Measurements from ENCODE around the gene COA7.

GRCh38 chr1:52727114-52727586 lies 29.0 kb upstream of the COA7 start:
- no peak for TF ChIP-seq CTCF (IDR thresholded peaks at IDR 0.05)
- TF ChIP-seq POLR2A (IDR thresholded peaks at IDR 0.05), result no peak
- no peak for TF ChIP-seq POLR2AphosphoS5 (IDR thresholded peaks at IDR 0.05; ENCODE audit: insufficient read depth in 1 of 2, low read depth in 1 of 2)

Data from vagina (tissue), 2 donors.